Caco-2 (cell line): Measurements from ENCODE around the gene LRRC8E. TPM values are rescaled to one million over a fixed set of nuclear protein-coding genes. Genes with fewer than 3 reads are reported as not detected.
A peak's percentile ranks its signal among the peaks of the same experiment; 100 is the strongest.
"Not testable (repeated sequence)": the region's sequence is repeated elsewhere in the genome, so short reads cannot be mapped to it uniquely, and the experiment has no call there.

Experiments used
- BruUV-seq: library from RNA; stranded (reverse); fragments of 400-500 nt; replicated peaks from 2 replicates; lab custom pipeline; 2021; lab: Mats Ljungman, UMichigan
- CTCF ChIA-PET: fragments of 300-600 bp; sonication (Branson Sonifier 250); formaldehyde crosslinking; loops from one replicate; lab custom pipeline; 2022; ENCODE audit warnings: antibody characterized with exemption; lab: Charles Lee
- POLR2A ChIA-PET: fragments of 300-600 bp; sonication (Branson Sonifier 250); formaldehyde crosslinking; loops from one replicate; lab custom pipeline; 2022; ENCODE audit warnings: antibody characterized with exemption; lab: Charles Lee
- DNase-seq, 2 experiments: peaks; one replicate each; pipeline versions ENCODE4 v3.0.0 to v3.0.0-alpha.2; 2020 to 2022
- H3K27me3 ChIP-seq: replicated peaks from 2 replicates; pipeline ENCODE4 v1.6.0; 2011; ENCODE audit warnings: low read length; ENCODE audit not compliant: control insufficient read depth, insufficient read depth
- H3K36me3 ChIP-seq: 2 replicates; pipeline ENCODE4 v1.5.1; 2011; ENCODE audit warnings: low read length; ENCODE audit not compliant: control insufficient read depth, insufficient read depth
- H3K4me1 ChIP-seq: fragments of 250-450 bp; sonication (Bioruptor Pico); 2 replicates; pipeline ENCODE4 v1.5.1; 2020; ENCODE audit warnings: mild to moderate bottlenecking
- H3K4me3 ChIP-seq: 2 replicates; pipeline ENCODE4 v1.5.1; 2011; ENCODE audit warnings: low read depth, mild to moderate bottlenecking, control low read depth, low read length
- H3K9me3 ChIP-seq: fragments of 250-450 bp; sonication (Bioruptor Pico); 2 replicates; pipeline ENCODE4 v1.5.1; 2020; ENCODE audit warnings: mild to moderate bottlenecking, moderate library complexity
- H3K27ac Mint-ChIP-seq: one replicate; pipeline ENCODE4 v1.8.0; 2022; ENCODE audit warnings: mixed read lengths; ENCODE audit not compliant: unreplicated experiment
- H3K27me3 Mint-ChIP-seq: one replicate; pipeline ENCODE4 v1.8.0; 2022; ENCODE audit warnings: mixed read lengths; ENCODE audit not compliant: insufficient read depth, unreplicated experiment
- H3K36me3 Mint-ChIP-seq: one replicate; pipeline ENCODE4 v1.8.0; 2022; ENCODE audit warnings: mild to moderate bottlenecking, mixed read lengths; ENCODE audit not compliant: insufficient read depth, unreplicated experiment
- H3K4me1 Mint-ChIP-seq: one replicate; pipeline ENCODE4 v1.8.0; 2022; ENCODE audit warnings: low read depth, mixed read lengths; ENCODE audit not compliant: unreplicated experiment
- H3K4me3 Mint-ChIP-seq: one replicate; pipeline ENCODE4 v1.8.0; 2022; ENCODE audit warnings: mild to moderate bottlenecking, moderate library complexity, mixed read lengths; ENCODE audit not compliant: unreplicated experiment
- H3K9me3 Mint-ChIP-seq: one replicate; pipeline ENCODE4 v1.8.0; 2022; ENCODE audit warnings: mixed read lengths; ENCODE audit not compliant: unreplicated experiment
- intact Hi-C: fragments of 100-400 bp; cut with micrococcal nuclease; formaldehyde crosslinking; loops from one replicate; pipeline ENCODE4 v1.10.0; 2022; ENCODE audit not compliant: unreplicated experiment
- total RNA-seq: library from RNA; stranded (reverse); gene quantifications from 2 replicates; pipeline ENCODE4 v1.2.3, GENCODE V29; 2022
- TF ChIP-seq, protein P1 (sequence below), 2 experiments: fragments of 200-600 bp in 1 of 2; IDR thresholded peaks; 1 replicate in 1 of 2; 2 replicates in 1 of 2; pipeline versions ENCODE4 v1.5.1 to v1.8.0; 2011 to 2022; ENCODE audit warnings: antibody characterized with exemption in 1 of 2, control low read depth in 1 of 2, inconsistent platforms in 1 of 2, low read depth in 1 of 2, low read length in 1 of 2, mild to moderate bottlenecking in 1 of 2, moderate library complexity in 1 of 2; ENCODE audit not compliant: insufficient read depth in 1 of 2, severe bottlenecking in 1 of 2, unreplicated experiment in 1 of 2

The LRRC8E gene
- total RNA-seq, 1 experiment from 2014 or later, result 6.7 TPM

GRCh38 chr19:7927605-7928333 lies 39.5 kb downstream of the LRRC8E start:
- no peaks in the 10 kb centered on the region for H3K27me3 ChIP-seq
- H3K4me3 ChIP-seq, result no peak overlapping the region
- Mint-ChIP-seq H3K27me3 (no peaks in the 10 kb centered on the region), H3K36me3 (peaks cover 69% of the 10 kb centered on the region), H3K4me3 (peak overlapping the region; percentile 44), H3K4me1 (peaks cover 10% of the 10 kb centered on the region), H3K27ac (peak overlapping the region; percentile 73), H3K9me3 (no peaks in the 10 kb centered on the region)
- intact Hi-C loops, result no loop called here
- ChIA-PET POLR2A (no interaction called here), CTCF (interaction anchor here (1.8 kb wide), 1 partner anchor 10 kb away, joined by 4 read pairs; no protein-coding TSS in a partner anchor)
- TF ChIP-seq, protein P1, sequence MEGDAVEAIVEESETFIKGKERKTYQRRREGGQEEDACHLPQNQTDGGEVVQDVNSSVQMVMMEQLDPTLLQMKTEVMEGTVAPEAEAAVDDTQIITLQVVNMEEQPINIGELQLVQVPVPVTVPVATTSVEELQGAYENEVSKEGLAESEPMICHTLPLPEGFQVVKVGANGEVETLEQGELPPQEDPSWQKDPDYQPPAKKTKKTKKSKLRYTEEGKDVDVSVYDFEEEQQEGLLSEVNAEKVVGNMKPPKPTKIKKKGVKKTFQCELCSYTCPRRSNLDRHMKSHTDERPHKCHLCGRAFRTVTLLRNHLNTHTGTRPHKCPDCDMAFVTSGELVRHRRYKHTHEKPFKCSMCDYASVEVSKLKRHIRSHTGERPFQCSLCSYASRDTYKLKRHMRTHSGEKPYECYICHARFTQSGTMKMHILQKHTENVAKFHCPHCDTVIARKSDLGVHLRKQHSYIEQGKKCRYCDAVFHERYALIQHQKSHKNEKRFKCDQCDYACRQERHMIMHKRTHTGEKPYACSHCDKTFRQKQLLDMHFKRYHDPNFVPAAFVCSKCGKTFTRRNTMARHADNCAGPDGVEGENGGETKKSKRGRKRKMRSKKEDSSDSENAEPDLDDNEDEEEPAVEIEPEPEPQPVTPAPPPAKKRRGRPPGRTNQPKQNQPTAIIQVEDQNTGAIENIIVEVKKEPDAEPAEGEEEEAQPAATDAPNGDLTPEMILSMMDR (IDR thresholded peaks at IDR 0.05; ENCODE audit: insufficient read depth in 1 of 2, low read depth in 1 of 2, low read length in 1 of 2, severe bottlenecking in 1 of 2, unreplicated experiment in 1 of 2), result no peak
- BruUV-seq, result no TSS peak
- no peaks in the 10 kb centered on the region for H3K9me3 ChIP-seq
- H3K36me3 ChIP-seq, result no peaks in the 10 kb centered on the region; the same call in 1 of the 2 replicates
- H3K4me1 ChIP-seq, result peaks cover 16% of the 10 kb centered on the region
- no peak for DNase-seq

DNA sequence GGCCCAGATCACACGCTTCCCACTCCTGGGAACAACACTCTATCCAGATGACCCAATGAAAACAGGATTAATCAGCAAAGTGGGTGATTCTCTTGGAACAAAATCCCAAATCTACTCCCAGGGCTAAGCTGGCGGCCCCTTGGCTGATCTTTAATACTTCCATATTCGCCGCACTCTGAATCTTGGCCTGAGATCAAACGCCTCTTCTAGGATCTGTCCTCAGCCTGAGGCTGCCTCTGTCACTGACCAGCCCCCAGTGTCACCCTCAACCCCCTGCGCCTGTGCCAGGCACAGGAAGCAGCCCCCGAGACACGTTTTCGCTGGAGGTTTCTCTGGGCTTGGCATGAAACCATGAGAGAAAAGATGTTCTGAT lies 40.0 kb downstream of the LRRC8E start:
- Mint-ChIP-seq H3K4me3 (no peak overlapping the region), H3K27ac (peak overlapping the region; percentile 73), H3K4me1 (peaks cover 10% of the 10 kb centered on the region), H3K27me3 (no peaks in the 10 kb centered on the region), H3K9me3 (no peaks in the 10 kb centered on the region), H3K36me3 (peaks cover 72% of the 10 kb centered on the region)
- DNase-seq, result no peak
- Histone ChIP-seq H3K4me1 (peaks cover 16% of the 10 kb centered on the region), H3K9me3 (no peaks in the 10 kb centered on the region), H3K27me3 (no peaks in the 10 kb centered on the region), H3K36me3 (peaks cover under 1% of the 10 kb centered on the region; the same call in 1 of the 2 replicates), H3K4me3 (no peak overlapping the region)
- intact Hi-C loops, result no loop called here
- no TSS peak for BruUV-seq
- ChIA-PET POLR2A (interaction anchor here (1.4 kb wide), 1 partner anchor 15 kb away, joined by 15 read pairs; the partner anchor contains the start of gene TIMM44), CTCF (interaction anchor here (0.6 to 2.0 kb wide), 2 partner anchors 16 kb away, joined by 3 to 27 read pairs; partner anchors contain the start of gene TIMM44)
- TF ChIP-seq, protein P1 (IDR thresholded peaks at IDR 0.05; ENCODE audit: insufficient read depth in 1 of 2, low read depth in 1 of 2, low read length in 1 of 2, severe bottlenecking in 1 of 2, unreplicated experiment in 1 of 2), result no peak

- peak overlapping the region; percentile 73 for H3K27ac Mint-ChIP-seq
- no peaks in the 10 kb centered on the region for H3K27me3 Mint-ChIP-seq
- intact Hi-C loops, result no loop called here
Measured at GRCh38 chr19:7928741-7929701, 40.7 kb downstream of the LRRC8E start.

DNA sequence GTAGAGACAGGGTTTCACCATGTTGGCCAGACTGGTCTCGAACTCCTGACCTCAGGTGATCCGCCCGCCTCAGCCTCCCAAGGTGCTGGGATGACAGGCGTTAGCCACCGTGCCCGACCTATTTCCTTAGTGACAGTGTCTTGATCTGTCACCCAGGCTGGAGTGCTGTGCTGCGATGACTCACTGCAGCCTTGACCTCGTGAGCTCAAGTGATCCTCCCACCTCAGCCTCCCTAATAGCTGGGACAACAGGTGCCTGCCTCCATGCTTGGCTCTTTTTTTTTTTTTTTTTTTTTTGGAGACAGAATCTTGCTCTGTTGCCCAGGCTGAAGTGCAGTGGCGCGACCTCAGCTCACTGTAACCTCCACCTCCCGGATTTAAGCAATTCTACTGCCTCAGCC lies 41.7 kb downstream of the LRRC8E start:
- H3K9me3 Mint-ChIP-seq, DNase-seq, POLR2A ChIA-PET, H3K27me3 ChIP-seq, H3K36me3 ChIP-seq, H3K9me3 ChIP-seq, BruUV-seq, intact Hi-C loops, H3K4me3 Mint-ChIP-seq, H3K27me3 Mint-ChIP-seq, H3K4me3 ChIP-seq: not testable (repeated sequence)
- CTCF ChIA-PET, result interaction anchor here (1.4 to 2.5 kb wide), 3 partner anchors 9 to 14 kb away, joined by 5 to 27 read pairs (median 19); partner anchors contain the start of genes SNAPC2 and TIMM44
- Mint-ChIP-seq H3K27ac (peak overlapping the region; percentile 73), H3K4me1 (peaks cover 10% of the 10 kb centered on the region), H3K36me3 (peaks cover 80% of the 10 kb centered on the region)
- peaks cover 16% of the 10 kb centered on the region for H3K4me1 ChIP-seq

More at GRCh38 chr19:7928741-7929701, 40.7 kb downstream of the LRRC8E start:
- peaks cover 1% of the 10 kb centered on the region; the same call in 1 of the 2 replicates for H3K36me3 ChIP-seq
- H3K4me1 ChIP-seq, result peaks cover 16% of the 10 kb centered on the region
- H3K4me3 ChIP-seq, result no peak overlapping the region
- BruUV-seq, result no TSS peak
- ChIA-PET POLR2A (interaction anchor here (0.5 to 1.4 kb wide), 4 partner anchors 9 to 350 kb away, joined by 3 to 15 read pairs (median 14); partner anchors contain the start of genes SNAPC2 and TIMM44), CTCF (interaction anchor here (0.6 to 2.5 kb wide), 8 partner anchors 8 to 100 kb away, joined by 3 to 27 read pairs (median 3); partner anchors contain the start of genes SNAPC2 and TIMM44)
- no peaks in the 10 kb centered on the region for H3K27me3 ChIP-seq
- DNase-seq, result peak in 1 of 2 experiments; percentile 81
- Mint-ChIP-seq H3K9me3 (no peaks in the 10 kb centered on the region), H3K36me3 (peaks cover 73% of the 10 kb centered on the region), H3K4me3 (peak overlapping the region; percentile 3), H3K4me1 (peaks cover 10% of the 10 kb centered on the region)
- TF ChIP-seq, protein P1 (IDR thresholded peaks at IDR 0.05; ENCODE audit: insufficient read depth in 1 of 2, low read depth in 1 of 2, low read length in 1 of 2, severe bottlenecking in 1 of 2, unreplicated experiment in 1 of 2), result peak; percentile 59 to 69
- H3K9me3 ChIP-seq, result no peaks in the 10 kb centered on the region
